HL-60 (cell line): ENCODE measurements around the gene CAMK2D.

Experiments
- GABPA ChIP-seq: IDR thresholded peaks from 2 replicates; pipeline ENCODE4 v1.6.1; 2012; ENCODE audit warnings: low read depth
- POLR2AphosphoS5 ChIP-seq: IDR thresholded peaks from 2 replicates; pipeline ENCODE4 v1.6.1; 2012; ENCODE audit warnings: low read depth
- SPI1 ChIP-seq: IDR thresholded peaks from 2 replicates; pipeline ENCODE4 v1.6.1; 2012; ENCODE audit warnings: low read depth, mild to moderate bottlenecking, borderline replicate concordance
- TF ChIP-seq, protein P1 (sequence below): IDR thresholded peaks from one replicate; pipeline ENCODE4 v1.5.1; 2011; ENCODE audit warnings: low read length, control low read depth, inconsistent platforms; ENCODE audit not compliant: insufficient read depth
- TF ChIP-seq, protein P2 (sequence below): IDR thresholded peaks from 2 replicates; pipeline ENCODE4 v1.6.1; 2012; ENCODE audit warnings: low read depth; ENCODE audit not compliant: insufficient replicate concordance

DNA sequence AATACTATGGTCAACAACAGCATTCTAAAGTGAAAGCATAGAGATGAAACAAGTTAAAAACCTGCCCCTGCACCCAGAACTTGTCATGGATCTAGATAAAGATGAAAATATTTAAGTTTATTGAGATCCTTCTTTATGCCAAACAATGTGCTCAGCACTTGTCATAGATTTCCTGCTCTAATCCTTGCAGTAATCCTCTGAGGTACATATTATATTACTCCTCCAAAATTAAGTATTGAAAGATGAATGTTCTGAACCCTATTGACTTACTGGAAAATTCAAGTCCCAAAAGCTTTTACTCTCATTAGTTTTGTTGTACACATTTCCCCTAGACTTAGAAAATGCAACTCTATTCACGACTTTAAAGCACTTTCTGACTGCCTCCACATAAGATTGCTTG is 35.6 kb downstream of the CAMK2D start:
- TF ChIP-seq, protein P1, sequence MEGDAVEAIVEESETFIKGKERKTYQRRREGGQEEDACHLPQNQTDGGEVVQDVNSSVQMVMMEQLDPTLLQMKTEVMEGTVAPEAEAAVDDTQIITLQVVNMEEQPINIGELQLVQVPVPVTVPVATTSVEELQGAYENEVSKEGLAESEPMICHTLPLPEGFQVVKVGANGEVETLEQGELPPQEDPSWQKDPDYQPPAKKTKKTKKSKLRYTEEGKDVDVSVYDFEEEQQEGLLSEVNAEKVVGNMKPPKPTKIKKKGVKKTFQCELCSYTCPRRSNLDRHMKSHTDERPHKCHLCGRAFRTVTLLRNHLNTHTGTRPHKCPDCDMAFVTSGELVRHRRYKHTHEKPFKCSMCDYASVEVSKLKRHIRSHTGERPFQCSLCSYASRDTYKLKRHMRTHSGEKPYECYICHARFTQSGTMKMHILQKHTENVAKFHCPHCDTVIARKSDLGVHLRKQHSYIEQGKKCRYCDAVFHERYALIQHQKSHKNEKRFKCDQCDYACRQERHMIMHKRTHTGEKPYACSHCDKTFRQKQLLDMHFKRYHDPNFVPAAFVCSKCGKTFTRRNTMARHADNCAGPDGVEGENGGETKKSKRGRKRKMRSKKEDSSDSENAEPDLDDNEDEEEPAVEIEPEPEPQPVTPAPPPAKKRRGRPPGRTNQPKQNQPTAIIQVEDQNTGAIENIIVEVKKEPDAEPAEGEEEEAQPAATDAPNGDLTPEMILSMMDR = no peak
- TF ChIP-seq, protein P2, sequence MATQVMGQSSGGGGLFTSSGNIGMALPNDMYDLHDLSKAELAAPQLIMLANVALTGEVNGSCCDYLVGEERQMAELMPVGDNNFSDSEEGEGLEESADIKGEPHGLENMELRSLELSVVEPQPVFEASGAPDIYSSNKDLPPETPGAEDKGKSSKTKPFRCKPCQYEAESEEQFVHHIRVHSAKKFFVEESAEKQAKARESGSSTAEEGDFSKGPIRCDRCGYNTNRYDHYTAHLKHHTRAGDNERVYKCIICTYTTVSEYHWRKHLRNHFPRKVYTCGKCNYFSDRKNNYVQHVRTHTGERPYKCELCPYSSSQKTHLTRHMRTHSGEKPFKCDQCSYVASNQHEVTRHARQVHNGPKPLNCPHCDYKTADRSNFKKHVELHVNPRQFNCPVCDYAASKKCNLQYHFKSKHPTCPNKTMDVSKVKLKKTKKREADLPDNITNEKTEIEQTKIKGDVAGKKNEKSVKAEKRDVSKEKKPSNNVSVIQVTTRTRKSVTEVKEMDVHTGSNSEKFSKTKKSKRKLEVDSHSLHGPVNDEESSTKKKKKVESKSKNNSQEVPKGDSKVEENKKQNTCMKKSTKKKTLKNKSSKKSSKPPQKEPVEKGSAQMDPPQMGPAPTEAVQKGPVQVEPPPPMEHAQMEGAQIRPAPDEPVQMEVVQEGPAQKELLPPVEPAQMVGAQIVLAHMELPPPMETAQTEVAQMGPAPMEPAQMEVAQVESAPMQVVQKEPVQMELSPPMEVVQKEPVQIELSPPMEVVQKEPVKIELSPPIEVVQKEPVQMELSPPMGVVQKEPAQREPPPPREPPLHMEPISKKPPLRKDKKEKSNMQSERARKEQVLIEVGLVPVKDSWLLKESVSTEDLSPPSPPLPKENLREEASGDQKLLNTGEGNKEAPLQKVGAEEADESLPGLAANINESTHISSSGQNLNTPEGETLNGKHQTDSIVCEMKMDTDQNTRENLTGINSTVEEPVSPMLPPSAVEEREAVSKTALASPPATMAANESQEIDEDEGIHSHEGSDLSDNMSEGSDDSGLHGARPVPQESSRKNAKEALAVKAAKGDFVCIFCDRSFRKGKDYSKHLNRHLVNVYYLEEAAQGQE = no peak
- no peak for TF ChIP-seq POLR2AphosphoS5
- no peak for TF ChIP-seq GABPA
- no peak for TF ChIP-seq SPI1
